Right lobe of liver (tissue), 6 donors: ENCODE measurements around the gene SPINK13. TPM values are rescaled to one million over a fixed set of nuclear protein-coding genes. Genes with fewer than 3 reads are reported as not detected.

Experiments used
- ATAC-seq, 4 donors: fragments of 200-7000 bp; cut with Tn5 transposase; one replicate each; pipeline ENCODE4 v1.9.1; 2020; ENCODE audit warnings: mild to moderate bottlenecking in 4 of 4, moderate library complexity in 4 of 4
- DNase-seq, 3 donors: peaks; one replicate each; pipeline ENCODE4 v3.0.0-alpha.2; 2020
- H3K27ac ChIP-seq, 3 donors: fragments of 200-600 bp; one replicate each; pipeline ENCODE4 v1.8.0; 2022
- H3K27me3 ChIP-seq, 2 donors: fragments of 200-600 bp; one replicate each; pipeline ENCODE4 v1.8.0; 2022
- H3K36me3 ChIP-seq, 4 donors: fragments of 200-600 bp; sonication (generic) in 1 of 4; one replicate each; pipeline versions ENCODE4 v1.5.1 to v1.8.0; 2017 to 2022; ENCODE audit warnings: control low read depth in 1 of 4
- H3K4me1 ChIP-seq, 4 donors: fragments of 200-600 bp; sonication (generic) in 1 of 4; one replicate each; pipeline versions ENCODE4 v1.5.1 to v1.8.0; 2017 to 2022; ENCODE audit warnings: control low read depth in 1 of 4
- H3K4me3 ChIP-seq, 3 donors: fragments of 200-600 bp; one replicate each; pipeline ENCODE4 v1.8.0; 2022
- H3K9me3 ChIP-seq, 4 donors: fragments of 200-600 bp; sonication (generic) in 1 of 4; one replicate each; pipeline versions ENCODE4 v1.5.1 to v1.8.0; 2017 to 2022; ENCODE audit warnings: control low read depth in 1 of 4
- POLR2A ChIP-seq: fragments of 450-650 bp; IDR thresholded peaks from one replicate; pipeline ENCODE4 v1.6.1; 2017; ENCODE audit warnings: antibody characterized with exemption, mild to moderate bottlenecking
- WGBS: methylation state at CpG from one replicate; pipeline ENCODE4 v1.1.6; 2018; ENCODE audit warnings: low coverage, low lambda C conversion rate; ENCODE audit not compliant: insufficient coverage; ENCODE audit errors: missing lambda C conversion rate; 5-methylcytosine and 5-hydroxymethylcytosine counted together
- intact Hi-C, 2 donors: fragments of 100-400 bp; cut with DNase I; formaldehyde crosslinking; loops; one replicate each; pipeline versions ENCODE4 v1.11.2 to v1.14.1; 2022
- long read RNA-seq: library from polyadenylated mRNA; unstranded; transcript quantifications from one replicate; pipeline ENCODE4 v2.0.0, GENCODE V29; 2019
- total RNA-seq, 6 experiments: library from RNA; depleted of rRNA in 2 of 6; stranded (reverse); fragments of >200 nt in 2 of 6; fragmentation: NEBNext Ultra II Directional in 3 of 6; extraction: Animal tissue kit (Norgen Biotek cat#: 25700) in 3 of 6; gene quantifications; one replicate each; pipeline versions ENCODE4 v1.1.0 to v1.2.4, GENCODE V29; 2016 to 2023
- TF ChIP-seq, protein P1 (sequence below), 4 donors: fragments of 200-600 bp in 3 of 4; fragments of 450-650 bp in 1 of 4; IDR thresholded peaks; one replicate each; pipeline versions ENCODE4 v1.5.1 to v1.8.0; 2016 to 2022; ENCODE audit warnings: antibody characterized with exemption in 4 of 4, mild to moderate bottlenecking in 2 of 4
- donor health status: DM: no; HTN: yes; CAD: no.
- donor health status: DM: no; HTN: no; CAD: no.
- donor health status: DM: no; HTN: no; CAD: no.
- donor health status: DM: no; HTN: yes; CAD: no.
- donor health status: DM: no; HTN: yes; CAD: no.

Gene SPINK13, protein sequence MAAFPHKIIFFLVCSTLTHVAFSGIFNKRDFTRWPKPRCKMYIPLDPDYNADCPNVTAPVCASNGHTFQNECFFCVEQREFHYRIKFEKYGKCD
- not detected for total RNA-seq
- long read RNA-seq, result 0 reads

GRCh38 chr5:148268566-148268965 is at the start of gene SPINK13:
Gene SPINK13, plus strand, starts transcription at chr5:148268794. Its CDS starts 1,279 bp downstream, at chr5:148270073.
- no peaks in the 10 kb centered on the region for H3K27me3 ChIP-seq
- WGBS, result 83% methylated on average over 3 of the region's 4 CpGs
- no peaks in the 10 kb centered on the region for H3K9me3 ChIP-seq
- ATAC-seq (no peak), DNase-seq (no peak)
- no peak within 1 kb of the TSS for H3K4me3 ChIP-seq
- intact Hi-C loops, result no loop called here
- TF ChIP-seq, protein P1, sequence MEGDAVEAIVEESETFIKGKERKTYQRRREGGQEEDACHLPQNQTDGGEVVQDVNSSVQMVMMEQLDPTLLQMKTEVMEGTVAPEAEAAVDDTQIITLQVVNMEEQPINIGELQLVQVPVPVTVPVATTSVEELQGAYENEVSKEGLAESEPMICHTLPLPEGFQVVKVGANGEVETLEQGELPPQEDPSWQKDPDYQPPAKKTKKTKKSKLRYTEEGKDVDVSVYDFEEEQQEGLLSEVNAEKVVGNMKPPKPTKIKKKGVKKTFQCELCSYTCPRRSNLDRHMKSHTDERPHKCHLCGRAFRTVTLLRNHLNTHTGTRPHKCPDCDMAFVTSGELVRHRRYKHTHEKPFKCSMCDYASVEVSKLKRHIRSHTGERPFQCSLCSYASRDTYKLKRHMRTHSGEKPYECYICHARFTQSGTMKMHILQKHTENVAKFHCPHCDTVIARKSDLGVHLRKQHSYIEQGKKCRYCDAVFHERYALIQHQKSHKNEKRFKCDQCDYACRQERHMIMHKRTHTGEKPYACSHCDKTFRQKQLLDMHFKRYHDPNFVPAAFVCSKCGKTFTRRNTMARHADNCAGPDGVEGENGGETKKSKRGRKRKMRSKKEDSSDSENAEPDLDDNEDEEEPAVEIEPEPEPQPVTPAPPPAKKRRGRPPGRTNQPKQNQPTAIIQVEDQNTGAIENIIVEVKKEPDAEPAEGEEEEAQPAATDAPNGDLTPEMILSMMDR (IDR thresholded peaks at IDR 0.05), result no peak
- TF ChIP-seq POLR2A, result no peak
- no peaks in the 10 kb centered on the region for H3K36me3 ChIP-seq
- no peak within 1 kb of the TSS for H3K27ac ChIP-seq
- H3K4me1 ChIP-seq, result no peaks in the 10 kb centered on the region

DNA sequence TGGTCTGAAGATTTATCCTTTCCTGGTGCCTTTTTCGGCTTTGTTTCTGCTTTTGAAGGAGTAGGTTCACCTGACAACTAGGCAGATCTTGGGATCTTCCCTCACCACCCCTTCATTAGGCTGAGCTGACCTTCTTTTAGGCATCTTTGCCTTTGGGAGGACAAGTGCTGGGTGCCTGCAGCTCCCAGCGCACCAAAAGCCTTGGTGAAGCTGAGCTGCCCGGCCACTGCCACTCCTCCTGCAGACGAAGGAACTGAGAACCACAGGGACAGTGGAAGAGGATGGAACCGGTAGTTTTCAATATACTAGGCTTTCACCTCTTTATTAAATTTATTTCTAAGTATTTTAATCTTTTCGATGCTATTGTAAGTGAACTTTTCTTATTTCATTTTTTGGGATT is 47.1 kb upstream of the SPINK13 start:
- no peaks in the 10 kb centered on the region for H3K36me3 ChIP-seq
- no peak for ATAC-seq
- H3K27me3 ChIP-seq, result no peaks in the 10 kb centered on the region
- TF ChIP-seq, protein P1 (IDR thresholded peaks at IDR 0.05), result no peak
- no peak for TF ChIP-seq POLR2A
- H3K4me3 ChIP-seq, result no peak overlapping the region
- no peaks in the 10 kb centered on the region for H3K9me3 ChIP-seq
- no peak for DNase-seq
- no peaks in the 10 kb centered on the region for H3K4me1 ChIP-seq
- H3K27ac ChIP-seq, result no peak overlapping the region
- WGBS, result 50% methylated on average over 5 of the region's 6 CpGs
- intact Hi-C loops, result no loop called here

GRCh38 chr5:148224117-148224742 is 44.4 kb upstream of the SPINK13 start:
- ATAC-seq (no peak), DNase-seq (no peak)
- WGBS, result 50% methylated on average over 2 of the region's 2 CpGs
- H3K9me3 ChIP-seq, result no peaks in the 10 kb centered on the region
- TF ChIP-seq, protein P1 (IDR thresholded peaks at IDR 0.05), result no peak
- no peak for TF ChIP-seq POLR2A
- no peak overlapping the region for H3K4me3 ChIP-seq
- no peaks in the 10 kb centered on the region for H3K27me3 ChIP-seq
- no peaks in the 10 kb centered on the region for H3K4me1 ChIP-seq
- H3K36me3 ChIP-seq, result no peaks in the 10 kb centered on the region
- intact Hi-C loops, result no loop called here
- no peak overlapping the region for H3K27ac ChIP-seq

DNA sequence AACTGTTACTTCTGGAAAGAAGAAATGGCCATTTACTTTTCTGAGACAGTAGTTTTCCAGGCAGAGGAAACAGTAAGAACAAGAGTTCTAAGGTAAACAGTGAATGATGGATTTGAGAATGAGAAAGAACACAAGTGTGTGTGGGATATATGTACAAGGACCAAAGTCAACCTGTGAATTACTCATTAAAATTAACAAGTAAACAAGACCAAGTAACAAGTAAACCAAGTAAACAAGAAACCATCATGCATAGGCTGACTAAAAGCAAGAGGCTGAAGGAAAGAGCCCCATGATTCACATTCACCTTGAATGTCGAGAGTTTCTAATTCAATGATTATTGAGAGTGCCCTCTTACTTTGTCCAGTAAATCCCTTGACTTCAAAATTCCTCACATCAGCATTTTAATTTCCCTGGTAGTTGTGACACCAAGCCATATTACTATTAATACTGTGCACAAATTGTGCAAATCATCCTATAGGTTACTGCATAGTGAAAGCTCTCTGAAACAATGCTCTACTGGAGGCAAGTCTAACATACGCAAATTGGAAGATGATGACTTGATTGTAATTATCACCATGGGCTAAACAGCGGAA is 40.1 kb upstream of the SPINK13 start:
- TF ChIP-seq, protein P1 (IDR thresholded peaks at IDR 0.05), result no peak
- TF ChIP-seq POLR2A, result no peak
- H3K4me3 ChIP-seq, result no peak overlapping the region
- ATAC-seq, result no peak
- no peaks in the 10 kb centered on the region for H3K36me3 ChIP-seq
- no peaks in the 10 kb centered on the region for H3K27me3 ChIP-seq
- no peaks in the 10 kb centered on the region for H3K4me1 ChIP-seq
- no peaks in the 10 kb centered on the region for H3K9me3 ChIP-seq
- H3K27ac ChIP-seq, result no peak overlapping the region
- intact Hi-C loops, result no loop called here
- DNase-seq, result no peak
- WGBS, result 94% methylated on average over 3 of the region's 3 CpGs
